Astrocyte of the spinal cord (primary cell): ENCODE measurements around the gene IQCN.

Experiments used
- DNase-seq: peaks from one replicate; pipeline ENCODE4 v3.0.0; 2011; ENCODE audit warnings: low read depth, low spot score
- H3K4me3 ChIP-seq: 2 replicates; pipeline ENCODE4 v1.5.1; 2011; ENCODE audit warnings: low read depth, mild to moderate bottlenecking, low read length, moderate library complexity
- in situ Hi-C: cut with HindIII; loops from 2 replicates; pipeline ENCODE4 v1.10.0; 2017; ENCODE audit warnings: low sequenced_read_pairs
- TF ChIP-seq, protein P1 (sequence below): IDR thresholded peaks from 2 replicates; pipeline ENCODE4 v1.5.1; 2012; ENCODE audit warnings: low read depth, mild to moderate bottlenecking, low read length, inconsistent platforms

Gene IQCN

GRCh38 chr19:18252370-18252717, 21.9 kb downstream of the IQCN start:
- no peak for DNase-seq
- TF ChIP-seq, protein P1, sequence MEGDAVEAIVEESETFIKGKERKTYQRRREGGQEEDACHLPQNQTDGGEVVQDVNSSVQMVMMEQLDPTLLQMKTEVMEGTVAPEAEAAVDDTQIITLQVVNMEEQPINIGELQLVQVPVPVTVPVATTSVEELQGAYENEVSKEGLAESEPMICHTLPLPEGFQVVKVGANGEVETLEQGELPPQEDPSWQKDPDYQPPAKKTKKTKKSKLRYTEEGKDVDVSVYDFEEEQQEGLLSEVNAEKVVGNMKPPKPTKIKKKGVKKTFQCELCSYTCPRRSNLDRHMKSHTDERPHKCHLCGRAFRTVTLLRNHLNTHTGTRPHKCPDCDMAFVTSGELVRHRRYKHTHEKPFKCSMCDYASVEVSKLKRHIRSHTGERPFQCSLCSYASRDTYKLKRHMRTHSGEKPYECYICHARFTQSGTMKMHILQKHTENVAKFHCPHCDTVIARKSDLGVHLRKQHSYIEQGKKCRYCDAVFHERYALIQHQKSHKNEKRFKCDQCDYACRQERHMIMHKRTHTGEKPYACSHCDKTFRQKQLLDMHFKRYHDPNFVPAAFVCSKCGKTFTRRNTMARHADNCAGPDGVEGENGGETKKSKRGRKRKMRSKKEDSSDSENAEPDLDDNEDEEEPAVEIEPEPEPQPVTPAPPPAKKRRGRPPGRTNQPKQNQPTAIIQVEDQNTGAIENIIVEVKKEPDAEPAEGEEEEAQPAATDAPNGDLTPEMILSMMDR = no peak
- no peak overlapping the region for H3K4me3 ChIP-seq
- in situ Hi-C loops = no loop called here

- TF ChIP-seq, protein P1 = peak; percentile 91
- in situ Hi-C loops = no loop called here
- H3K4me3 ChIP-seq = no peak overlapping the region
- DNase-seq = peak; percentile 53
These were observed 22.5 kb downstream of the IQCN start for GRCh38 chr19:18251587-18252369.

- in situ Hi-C loops = no loop called here
- TF ChIP-seq, protein P1 = no peak
- DNase-seq = no peak
- H3K4me3 ChIP-seq = no peak overlapping the region
These were observed 24.4 kb downstream of the IQCN start for GRCh38 chr19:18249834-18250233.

DNA sequence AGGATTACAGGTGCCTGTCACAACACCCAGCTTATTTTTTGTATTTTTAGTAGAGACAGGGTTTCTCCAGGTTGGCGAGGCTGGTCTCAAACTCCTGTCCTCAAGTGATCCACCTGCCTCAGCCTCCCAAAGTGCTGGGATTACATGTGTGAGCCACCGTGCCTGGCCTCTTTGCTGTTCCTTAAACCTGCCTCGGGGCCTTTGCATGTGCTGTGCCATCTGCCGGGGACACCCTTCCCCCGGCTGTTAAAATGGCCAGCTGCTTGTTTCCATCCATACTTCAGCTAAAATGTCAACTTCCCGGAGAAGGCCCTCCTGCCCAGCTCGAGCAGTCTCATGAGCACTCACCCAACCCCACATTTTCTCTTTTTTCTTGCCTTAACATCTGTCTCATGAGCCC, 29.0 kb downstream of the IQCN start:
- no peak overlapping the region for H3K4me3 ChIP-seq
- TF ChIP-seq, protein P1 = no peak
- in situ Hi-C loops = no loop called here
- DNase-seq = no peak

- H3K4me3 ChIP-seq = no peak overlapping the region
- no peak for DNase-seq
- in situ Hi-C loops = no loop called here
- TF ChIP-seq, protein P1 = no peak
These were observed 34.9 kb downstream of the IQCN start for GRCh38 chr19:18239303-18239702.

DNA sequence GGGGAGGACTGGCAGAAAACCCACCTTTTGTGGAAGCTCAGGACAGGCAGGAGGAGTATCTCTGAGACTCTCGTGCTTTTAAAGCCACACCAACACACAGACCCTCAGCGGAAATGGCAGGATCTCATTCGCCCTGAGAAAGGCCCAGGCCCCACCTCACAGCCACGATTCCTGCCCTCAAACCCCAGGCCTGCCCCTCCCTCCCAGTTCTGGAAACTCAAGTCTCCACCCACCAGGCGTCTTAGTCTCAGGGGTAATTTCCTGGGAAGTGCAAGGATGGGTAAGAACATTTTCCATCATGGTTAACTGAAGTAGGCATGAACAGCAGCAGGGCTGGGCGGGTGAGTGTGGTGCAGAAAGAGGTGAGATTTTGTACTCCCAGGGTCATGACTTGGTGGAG, 40.1 kb downstream of the IQCN start:
- TF ChIP-seq, protein P1 = no peak
- in situ Hi-C loops = no loop called here
- H3K4me3 ChIP-seq = no peak overlapping the region
- no peak for DNase-seq
